ENCODE results near the gene ETV6.

The ETV6 gene

DNA sequence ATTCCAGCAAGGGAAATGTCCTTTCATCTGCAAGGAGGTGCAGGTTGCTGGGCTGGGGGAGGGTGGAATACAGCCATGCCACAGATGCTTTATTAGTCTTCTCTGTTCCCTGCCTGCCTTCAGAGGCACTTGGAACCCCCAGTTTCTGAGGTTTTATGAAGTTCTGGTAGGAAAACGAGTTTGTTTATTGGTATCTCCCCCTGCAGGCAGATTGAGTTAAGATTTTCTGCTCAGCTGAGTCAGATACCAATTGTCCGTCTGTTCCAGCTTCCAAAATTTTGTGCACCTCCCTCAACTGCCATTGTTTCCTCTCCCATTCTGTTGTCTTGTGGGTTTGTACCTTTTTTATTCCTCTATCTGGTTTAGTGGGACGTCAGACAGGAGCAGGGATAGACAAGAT is 155.6 kb downstream of the ETV6 start:
- Histone ChIP-seq H3K27me3 (ENCODE audit: insufficient read depth, low read depth, severe bottlenecking) (no peaks in the 10 kb centered on the region), H3K36me3 (no peaks in the 10 kb centered on the region), H3K27ac (no peak overlapping the region), H3K9me3 (ENCODE audit: severe bottlenecking) (no peaks in the 10 kb centered on the region), H3K4me3 (ENCODE audit: low read depth, low read length) (no peak overlapping the region)
- TF ChIP-seq, protein P1, sequence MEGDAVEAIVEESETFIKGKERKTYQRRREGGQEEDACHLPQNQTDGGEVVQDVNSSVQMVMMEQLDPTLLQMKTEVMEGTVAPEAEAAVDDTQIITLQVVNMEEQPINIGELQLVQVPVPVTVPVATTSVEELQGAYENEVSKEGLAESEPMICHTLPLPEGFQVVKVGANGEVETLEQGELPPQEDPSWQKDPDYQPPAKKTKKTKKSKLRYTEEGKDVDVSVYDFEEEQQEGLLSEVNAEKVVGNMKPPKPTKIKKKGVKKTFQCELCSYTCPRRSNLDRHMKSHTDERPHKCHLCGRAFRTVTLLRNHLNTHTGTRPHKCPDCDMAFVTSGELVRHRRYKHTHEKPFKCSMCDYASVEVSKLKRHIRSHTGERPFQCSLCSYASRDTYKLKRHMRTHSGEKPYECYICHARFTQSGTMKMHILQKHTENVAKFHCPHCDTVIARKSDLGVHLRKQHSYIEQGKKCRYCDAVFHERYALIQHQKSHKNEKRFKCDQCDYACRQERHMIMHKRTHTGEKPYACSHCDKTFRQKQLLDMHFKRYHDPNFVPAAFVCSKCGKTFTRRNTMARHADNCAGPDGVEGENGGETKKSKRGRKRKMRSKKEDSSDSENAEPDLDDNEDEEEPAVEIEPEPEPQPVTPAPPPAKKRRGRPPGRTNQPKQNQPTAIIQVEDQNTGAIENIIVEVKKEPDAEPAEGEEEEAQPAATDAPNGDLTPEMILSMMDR (IDR thresholded peaks at IDR 0.05; ENCODE audit: low read depth, low read length) = peak; percentile 15; the same call in 1 of the 2 replicates
- DNase-seq = no peak

DNA sequence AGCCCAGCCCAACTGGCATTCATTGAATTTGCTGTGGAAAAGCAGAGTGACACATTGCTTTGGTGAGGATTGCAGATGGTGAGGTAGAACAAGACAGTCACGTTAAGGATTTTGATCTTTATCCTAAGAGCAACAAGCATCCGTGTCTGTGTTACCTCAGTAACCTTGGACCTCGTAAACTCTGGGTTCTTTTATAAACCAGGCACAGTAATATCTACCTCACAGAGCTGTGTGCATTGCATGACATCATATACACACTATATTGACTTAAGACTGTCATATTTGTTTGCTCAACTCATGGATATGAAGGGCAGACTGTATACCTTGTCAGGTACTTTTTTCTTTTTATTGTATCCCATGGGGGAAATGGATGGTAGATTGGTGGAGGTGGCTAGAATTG is 156.2 kb downstream of the ETV6 start:
- H3K36me3 ChIP-seq = no peaks in the 10 kb centered on the region
- no peak for DNase-seq
- no peaks in the 10 kb centered on the region for H3K9me3 ChIP-seq (ENCODE audit: severe bottlenecking)
- H3K27ac ChIP-seq = no peak overlapping the region
- TF ChIP-seq, protein P1 (IDR thresholded peaks at IDR 0.05; ENCODE audit: low read depth, low read length) = no peak
- H3K27me3 ChIP-seq (ENCODE audit: insufficient read depth, low read depth, severe bottlenecking) = no peaks in the 10 kb centered on the region
- no peak overlapping the region for H3K4me3 ChIP-seq (ENCODE audit: low read depth, low read length)

DNA sequence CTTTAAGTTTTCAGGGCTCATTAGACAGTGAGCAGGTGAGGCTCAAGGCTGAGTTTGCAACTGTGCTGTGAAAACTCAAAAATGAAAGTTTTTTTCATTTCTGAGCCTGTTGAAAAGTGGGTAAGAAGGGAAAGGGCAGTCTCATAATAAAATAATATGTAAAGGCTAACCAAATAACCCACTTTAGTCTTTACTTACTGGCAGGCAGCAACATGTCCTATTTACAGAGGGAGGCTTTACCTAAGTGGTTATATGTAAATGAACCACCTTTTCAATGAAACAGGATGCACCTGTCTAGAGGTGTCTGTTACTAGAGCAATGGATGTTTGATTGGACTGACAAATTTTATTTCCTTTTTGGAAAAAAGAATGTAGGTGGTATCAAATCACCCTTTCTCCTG is 158.0 kb downstream of the ETV6 start:
- H3K9me3 ChIP-seq (ENCODE audit: severe bottlenecking) = no peaks in the 10 kb centered on the region
- no peak overlapping the region for H3K4me3 ChIP-seq (ENCODE audit: low read depth, low read length)
- H3K27me3 ChIP-seq (ENCODE audit: insufficient read depth, low read depth, severe bottlenecking) = no peaks in the 10 kb centered on the region
- TF ChIP-seq, protein P1 (IDR thresholded peaks at IDR 0.05; ENCODE audit: low read depth, low read length) = no peak
- DNase-seq = no peak
- no peak overlapping the region for H3K27ac ChIP-seq
- no peaks in the 10 kb centered on the region for H3K36me3 ChIP-seq

DNA sequence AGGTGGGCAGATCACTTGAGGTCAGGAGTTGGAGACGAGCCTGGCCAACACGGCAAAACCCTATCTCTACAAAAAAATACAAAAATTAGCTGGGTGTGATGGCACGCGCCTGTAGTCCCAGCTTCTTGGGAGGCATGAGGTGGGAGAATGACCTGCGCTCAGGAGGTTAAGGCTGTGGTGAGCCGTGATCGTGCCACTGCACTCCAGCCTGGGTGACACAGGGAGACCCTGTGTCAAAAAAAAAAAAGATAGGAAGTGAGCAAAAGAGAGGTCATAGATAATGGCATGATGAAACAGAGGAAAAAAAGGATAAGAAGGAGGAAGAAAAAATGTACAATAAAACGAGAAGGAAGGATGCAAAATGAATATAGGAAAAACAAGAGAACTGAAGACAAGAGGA is 159.5 kb downstream of the ETV6 start:
- Histone ChIP-seq H3K27ac (no peak overlapping the region), H3K36me3 (no peaks in the 10 kb centered on the region), H3K9me3 (ENCODE audit: severe bottlenecking) (no peaks in the 10 kb centered on the region), H3K4me3 (ENCODE audit: low read depth, low read length) (no peak overlapping the region), H3K27me3 (ENCODE audit: insufficient read depth, low read depth, severe bottlenecking) (no peaks in the 10 kb centered on the region)
- TF ChIP-seq, protein P1 (IDR thresholded peaks at IDR 0.05; ENCODE audit: low read depth, low read length) = no peak
- DNase-seq = no peak

DNA sequence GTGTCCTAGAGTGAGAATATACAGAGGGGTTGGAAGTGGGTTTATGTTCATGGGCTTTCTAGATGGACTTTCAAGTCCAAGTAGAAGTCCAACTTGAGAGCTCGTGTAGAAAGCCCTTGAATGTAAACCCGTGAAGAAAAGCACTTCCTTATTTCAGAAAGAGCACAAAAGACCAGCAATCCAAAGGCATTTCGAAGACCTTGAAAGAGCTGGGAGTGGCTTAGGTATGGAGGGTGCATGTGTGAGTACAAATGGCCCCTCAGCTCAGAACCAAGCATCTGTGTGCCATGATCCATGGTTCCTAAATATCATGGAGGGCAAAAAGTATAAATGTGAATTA is 160.7 kb downstream of the ETV6 start:
- Histone ChIP-seq H3K27me3 (ENCODE audit: insufficient read depth, low read depth, severe bottlenecking) (no peaks in the 10 kb centered on the region), H3K36me3 (no peaks in the 10 kb centered on the region), H3K9me3 (ENCODE audit: severe bottlenecking) (no peaks in the 10 kb centered on the region), H3K4me3 (ENCODE audit: low read depth, low read length) (no peak overlapping the region), H3K27ac (no peak overlapping the region)
- no peak for DNase-seq
- TF ChIP-seq, protein P1 (IDR thresholded peaks at IDR 0.05; ENCODE audit: low read depth, low read length) = no peak

DNA sequence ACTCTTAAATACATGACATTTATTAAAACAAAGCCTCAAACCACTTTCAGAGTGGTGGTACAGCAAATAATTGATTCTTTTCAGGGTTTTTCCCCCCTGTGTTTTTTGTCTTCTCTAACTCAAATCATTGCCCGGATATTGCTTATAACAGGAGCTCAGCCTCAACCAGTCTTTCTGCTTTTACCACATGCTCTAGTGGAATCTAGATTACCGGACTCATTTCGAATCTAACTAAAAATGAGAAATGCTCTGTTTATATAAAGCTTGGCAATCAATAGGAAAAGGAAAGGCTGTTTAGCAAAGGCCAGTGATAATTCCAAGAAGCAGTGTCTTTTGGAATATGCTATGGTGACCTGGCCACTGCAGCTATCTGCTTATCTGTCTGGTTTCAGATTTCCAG is 161.5 kb downstream of the ETV6 start:
- H3K27me3 ChIP-seq (ENCODE audit: insufficient read depth, low read depth, severe bottlenecking) = no peaks in the 10 kb centered on the region
- no peak overlapping the region for H3K4me3 ChIP-seq (ENCODE audit: low read depth, low read length)
- no peaks in the 10 kb centered on the region for H3K9me3 ChIP-seq (ENCODE audit: severe bottlenecking)
- TF ChIP-seq, protein P1 (IDR thresholded peaks at IDR 0.05; ENCODE audit: low read depth, low read length) = no peak
- DNase-seq = no peak
- H3K36me3 ChIP-seq = no peaks in the 10 kb centered on the region
- no peak overlapping the region for H3K27ac ChIP-seq
